SK-N-SH treated with all-trans-retinoic acid at 6 μM for 48 hours (cell line): ENCODE measurements around the gene TBXAS1.

Experiments
- ARNTL ChIP-seq: fragments of 450-650 bp; formaldehyde crosslinking; IDR thresholded peaks from 2 replicates; pipeline ENCODE4 v1.5.0; 2020; ENCODE audit warnings: low read depth, mild to moderate bottlenecking, moderate library complexity, borderline replicate concordance
- BACH2 ChIP-seq: fragments of 250-450 bp; sonication (Bioruptor Pico); IDR thresholded peaks from 2 replicates; pipeline ENCODE4 v1.9.0; 2021; ENCODE audit warnings: mild to moderate bottlenecking, borderline replicate concordance
- CSDC2 ChIP-seq: fragments of 250-450 bp; sonication (Bioruptor Pico); IDR thresholded peaks from 2 replicates; pipeline ENCODE4 v1.5.0; 2020; ENCODE audit warnings: mild to moderate bottlenecking, moderate library complexity
- ESRRG ChIP-seq: fragments of 250-450 bp; sonication (Bioruptor Pico); IDR thresholded peaks from 2 replicates; pipeline ENCODE4 v1.6.1; 2021; ENCODE audit warnings: mild to moderate bottlenecking
- GLIS3 ChIP-seq: fragments of 250-450 bp; sonication (Bioruptor Pico); IDR thresholded peaks from 2 replicates; pipeline ENCODE4 v1.5.0; 2020; ENCODE audit warnings: mild to moderate bottlenecking, moderate library complexity
- OSR1 ChIP-seq: fragments of 250-450 bp; sonication (Bioruptor Pico); IDR thresholded peaks from 2 replicates; pipeline ENCODE4 v1.8.0; 2022; ENCODE audit warnings: moderate library complexity, mild to moderate bottlenecking, inconsistent platforms
- PPARA ChIP-seq: fragments of 250-450 bp; sonication (Bioruptor Pico); IDR thresholded peaks from 2 replicates; pipeline ENCODE4 v1.5.0; 2020; ENCODE audit warnings: mild to moderate bottlenecking, borderline replicate concordance
- TOX ChIP-seq: fragments of 250-450 bp; sonication (Bioruptor Pico); IDR thresholded peaks from 2 replicates; pipeline ENCODE4 v1.8.0; 2021; ENCODE audit warnings: mild to moderate bottlenecking, moderate library complexity, borderline replicate concordance
- ZC3H10 ChIP-seq: fragments of 250-450 bp; sonication (Bioruptor Pico); IDR thresholded peaks from 2 replicates; pipeline ENCODE4 v1.5.1; 2021; ENCODE audit warnings: mild to moderate bottlenecking, moderate library complexity
- ZFP30 ChIP-seq: fragments of 450-650 bp; formaldehyde crosslinking; IDR thresholded peaks from 2 replicates; pipeline ENCODE4 v1.5.0; 2022; ENCODE audit warnings: mild to moderate bottlenecking, moderate library complexity
- TF ChIP-seq, protein P1 (sequence below): fragments of 250-450 bp; sonication (Bioruptor Pico); IDR thresholded peaks from 2 replicates; pipeline ENCODE4 v1.8.0; 2020; ENCODE audit warnings: mild to moderate bottlenecking, moderate library complexity, borderline replicate concordance
- TF ChIP-seq, protein P2 (sequence below): fragments of 250-450 bp; sonication (Bioruptor Pico); IDR thresholded peaks from 2 replicates; pipeline ENCODE4 v1.5.0; 2020; ENCODE audit warnings: mild to moderate bottlenecking, moderate library complexity

- no peak for TF ChIP-seq CSDC2 (CRISPR knock-in tag)
- TF ChIP-seq ESRRG: no peak
- TF ChIP-seq, protein P1, sequence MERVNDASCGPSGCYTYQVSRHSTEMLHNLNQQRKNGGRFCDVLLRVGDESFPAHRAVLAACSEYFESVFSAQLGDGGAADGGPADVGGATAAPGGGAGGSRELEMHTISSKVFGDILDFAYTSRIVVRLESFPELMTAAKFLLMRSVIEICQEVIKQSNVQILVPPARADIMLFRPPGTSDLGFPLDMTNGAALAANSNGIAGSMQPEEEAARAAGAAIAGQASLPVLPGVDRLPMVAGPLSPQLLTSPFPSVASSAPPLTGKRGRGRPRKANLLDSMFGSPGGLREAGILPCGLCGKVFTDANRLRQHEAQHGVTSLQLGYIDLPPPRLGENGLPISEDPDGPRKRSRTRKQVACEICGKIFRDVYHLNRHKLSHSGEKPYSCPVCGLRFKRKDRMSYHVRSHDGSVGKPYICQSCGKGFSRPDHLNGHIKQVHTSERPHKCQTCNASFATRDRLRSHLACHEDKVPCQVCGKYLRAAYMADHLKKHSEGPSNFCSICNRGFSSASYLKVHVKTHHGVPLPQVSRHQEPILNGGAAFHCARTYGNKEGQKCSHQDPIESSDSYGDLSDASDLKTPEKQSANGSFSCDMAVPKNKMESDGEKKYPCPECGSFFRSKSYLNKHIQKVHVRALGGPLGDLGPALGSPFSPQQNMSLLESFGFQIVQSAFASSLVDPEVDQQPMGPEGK (CRISPR knock-in tag): no peak
- no peak for TF ChIP-seq ZFP30 (CRISPR knock-in tag)
- TF ChIP-seq, protein P2, sequence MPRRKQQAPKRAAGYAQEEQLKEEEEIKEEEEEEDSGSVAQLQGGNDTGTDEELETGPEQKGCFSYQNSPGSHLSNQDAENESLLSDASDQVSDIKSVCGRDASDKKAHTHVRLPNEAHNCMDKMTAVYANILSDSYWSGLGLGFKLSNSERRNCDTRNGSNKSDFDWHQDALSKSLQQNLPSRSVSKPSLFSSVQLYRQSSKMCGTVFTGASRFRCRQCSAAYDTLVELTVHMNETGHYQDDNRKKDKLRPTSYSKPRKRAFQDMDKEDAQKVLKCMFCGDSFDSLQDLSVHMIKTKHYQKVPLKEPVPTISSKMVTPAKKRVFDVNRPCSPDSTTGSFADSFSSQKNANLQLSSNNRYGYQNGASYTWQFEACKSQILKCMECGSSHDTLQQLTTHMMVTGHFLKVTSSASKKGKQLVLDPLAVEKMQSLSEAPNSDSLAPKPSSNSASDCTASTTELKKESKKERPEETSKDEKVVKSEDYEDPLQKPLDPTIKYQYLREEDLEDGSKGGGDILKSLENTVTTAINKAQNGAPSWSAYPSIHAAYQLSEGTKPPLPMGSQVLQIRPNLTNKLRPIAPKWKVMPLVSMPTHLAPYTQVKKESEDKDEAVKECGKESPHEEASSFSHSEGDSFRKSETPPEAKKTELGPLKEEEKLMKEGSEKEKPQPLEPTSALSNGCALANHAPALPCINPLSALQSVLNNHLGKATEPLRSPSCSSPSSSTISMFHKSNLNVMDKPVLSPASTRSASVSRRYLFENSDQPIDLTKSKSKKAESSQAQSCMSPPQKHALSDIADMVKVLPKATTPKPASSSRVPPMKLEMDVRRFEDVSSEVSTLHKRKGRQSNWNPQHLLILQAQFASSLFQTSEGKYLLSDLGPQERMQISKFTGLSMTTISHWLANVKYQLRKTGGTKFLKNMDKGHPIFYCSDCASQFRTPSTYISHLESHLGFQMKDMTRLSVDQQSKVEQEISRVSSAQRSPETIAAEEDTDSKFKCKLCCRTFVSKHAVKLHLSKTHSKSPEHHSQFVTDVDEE (CRISPR knock-in tag): no peak
- TF ChIP-seq TOX (CRISPR knock-in tag): no peak
- no peak for TF ChIP-seq PPARA (CRISPR knock-in tag)
- no peak for TF ChIP-seq OSR1 (CRISPR knock-in tag)
- no peak for TF ChIP-seq ARNTL (CRISPR knock-in tag)
- no peak for TF ChIP-seq GLIS3 (CRISPR knock-in tag)
- TF ChIP-seq BACH2: no peak
- TF ChIP-seq ZC3H10: no peak
Observed at GRCh38 chr7:139848274-139848673, 19.2 kb downstream of the TBXAS1 start.
